BJ (cell line): ENCODE measurements around the gene LMBR1L. TPM values are rescaled to one million over a fixed set of nuclear protein-coding genes. Genes with fewer than 3 reads are reported as not detected.

Experiments used
- polyA plus RNA-seq: library from polyadenylated mRNA; depleted of rRNA; stranded (reverse); fragments of >200 nt; gene quantifications from 2 replicates; pipeline ENCODE4 v1.2.3, GENCODE V29; 2011; rRNA removed
- small RNA-seq: library from RNA; depleted of rRNA; stranded (forward); fragments of <200 nt; gene quantifications from one replicate; pipeline ENCODE3, GENCODE V24; 2012; ENCODE audit warnings: low replicate concordance, low read depth; ENCODE audit not compliant: insufficient read length

Gene LMBR1L
- polyA plus RNA-seq, 1 experiment: 63.1 TPM

Small RNAs within 50 kb of the gene (small RNA-seq; reads per million reads assigned to genes)
- not detected for gene RF00019

Other genes with a start within 250 kb of the LMBR1L start
- 0.31 and 0.72 TPM in 2 replicates for gene RND1, start 245.0 kb downstream of the LMBR1L start, polyA plus RNA-seq
- 100 and 134 TPM in 2 replicates for gene FKBP11, start 185.4 kb downstream of the LMBR1L start, polyA plus RNA-seq
- gene ARF3, start 153.4 kb downstream of the LMBR1L start, polyA plus RNA-seq: 233 and 292 TPM in 2 replicates
- 0.63 and 0.76 TPM in 2 replicates for gene WNT10B, start 139.1 kb downstream of the LMBR1L start, polyA plus RNA-seq
- gene WNT1, start 132.5 kb downstream of the LMBR1L start, polyA plus RNA-seq: not detected in 2 replicates
- 0.02 and 0.07 TPM in 2 replicates for gene DDN, start 111.5 kb downstream of the LMBR1L start, polyA plus RNA-seq
- gene PRKAG1, start 92.1 kb downstream of the LMBR1L start, polyA plus RNA-seq: 94.1 and 127 TPM in 2 replicates
- gene KMT2D, start 50.1 kb downstream of the LMBR1L start, polyA plus RNA-seq: 8.2 and 9.7 TPM in 2 replicates
- gene RHEBL1, start 40.9 kb downstream of the LMBR1L start, polyA plus RNA-seq: 0.82 and 1.3 TPM in 2 replicates
- not detected in 2 replicates for gene DHH, start 16.0 kb downstream of the LMBR1L start, polyA plus RNA-seq
- gene TUBA1B, start 20.5 kb upstream of the LMBR1L start, polyA plus RNA-seq: 2,513 and 3,601 TPM in 2 replicates
- 616 and 820 TPM in 2 replicates for gene TUBA1A, start 78.2 kb upstream of the LMBR1L start, polyA plus RNA-seq
- gene TUBA1C, start 154.2 kb upstream of the LMBR1L start, polyA plus RNA-seq: 1,365 and 2,194 TPM in 2 replicates
- not detected in 2 replicates for gene PRPH, start 184.3 kb upstream of the LMBR1L start, polyA plus RNA-seq
- gene TROAP, start 212.4 kb upstream of the LMBR1L start, polyA plus RNA-seq: 11.8 and 24.8 TPM in 2 replicates
- gene C1QL4, start 226.3 kb upstream of the LMBR1L start, polyA plus RNA-seq: not detected in 2 replicates
- 2.3 and 4.3 TPM in 2 replicates for gene DNAJC22, start 236.0 kb upstream of the LMBR1L start, polyA plus RNA-seq